Measurements from ENCODE around the gene WDR1. TPM values are rescaled to one million over a fixed set of nuclear protein-coding genes. Genes with fewer than 3 reads are reported as not detected.

Gene WDR1, protein sequence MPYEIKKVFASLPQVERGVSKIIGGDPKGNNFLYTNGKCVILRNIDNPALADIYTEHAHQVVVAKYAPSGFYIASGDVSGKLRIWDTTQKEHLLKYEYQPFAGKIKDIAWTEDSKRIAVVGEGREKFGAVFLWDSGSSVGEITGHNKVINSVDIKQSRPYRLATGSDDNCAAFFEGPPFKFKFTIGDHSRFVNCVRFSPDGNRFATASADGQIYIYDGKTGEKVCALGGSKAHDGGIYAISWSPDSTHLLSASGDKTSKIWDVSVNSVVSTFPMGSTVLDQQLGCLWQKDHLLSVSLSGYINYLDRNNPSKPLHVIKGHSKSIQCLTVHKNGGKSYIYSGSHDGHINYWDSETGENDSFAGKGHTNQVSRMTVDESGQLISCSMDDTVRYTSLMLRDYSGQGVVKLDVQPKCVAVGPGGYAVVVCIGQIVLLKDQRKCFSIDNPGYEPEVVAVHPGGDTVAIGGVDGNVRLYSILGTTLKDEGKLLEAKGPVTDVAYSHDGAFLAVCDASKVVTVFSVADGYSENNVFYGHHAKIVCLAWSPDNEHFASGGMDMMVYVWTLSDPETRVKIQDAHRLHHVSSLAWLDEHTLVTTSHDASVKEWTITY
- total RNA-seq (2014; rRNA removed; shearing (Covaris generic)) (77.6 and 85.0 TPM in 2 replicates), total RNA-seq (2022) (134 and 152 TPM in 2 replicates), Bru-seq, nascent RNA (percentile 79 among the genes with signal in this experiment), BruChase-seq, experiment 1, labeled RNA remaining after a 6-hour chase (percentile 87 among the genes with signal in this experiment), BruChase-seq, experiment 2, labeled RNA remaining after a 2-hour chase (percentile 81 among the genes with signal in this experiment)
- long read RNA-seq, transcript WDR1-203 (15 exons, 3,142 nt), result major isoform, 204 of 228 reads
- long read RNA-seq, partial matches to known transcripts, result 16 of 228 reads
- long read RNA-seq, other reads (novel, unspliced or antisense), result 6 of 228 reads

DNA sequence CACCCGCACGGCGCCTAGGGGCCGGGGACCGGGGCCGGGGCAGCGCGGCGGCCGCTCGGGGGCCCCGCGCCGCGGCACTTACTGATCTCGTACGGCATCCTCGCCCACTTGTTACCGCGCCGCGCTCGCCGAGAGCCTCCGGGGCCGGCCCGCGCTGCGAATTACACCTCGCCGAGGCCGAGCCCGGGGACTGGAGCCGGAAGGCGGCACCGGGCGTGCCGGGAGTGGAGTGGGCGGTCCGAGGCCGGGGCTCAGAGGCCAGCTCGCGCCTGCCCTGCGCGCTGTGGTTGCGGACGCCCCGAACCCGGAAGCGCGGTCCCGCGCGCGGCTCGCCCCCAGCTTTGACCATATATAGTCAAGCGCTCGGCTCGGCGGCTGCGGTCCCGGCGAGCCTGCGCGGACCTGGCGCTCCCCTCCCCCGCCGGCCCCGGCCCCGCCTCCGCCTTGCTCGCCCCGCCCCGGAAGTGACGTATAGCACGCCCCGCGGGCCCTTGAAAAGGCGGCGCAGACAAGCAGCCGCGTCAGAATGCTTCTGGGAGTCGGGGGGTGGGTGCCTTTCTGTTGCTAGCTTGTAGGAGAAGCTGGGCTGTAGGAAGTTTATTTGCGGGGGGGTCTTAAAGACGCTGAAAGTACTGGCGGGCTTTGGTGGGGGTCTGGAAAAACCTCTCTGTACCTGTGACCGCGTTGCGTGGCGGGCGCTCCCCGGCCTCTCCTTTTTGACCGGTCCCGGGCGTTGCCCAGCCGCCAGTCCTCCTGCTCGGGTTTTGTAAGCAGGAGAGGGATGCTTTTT, at the start of gene WDR1:
TSS of gene WDR1 (minus strand) at position 231 of the 790 bp plus-strand sequence. CDS start at position 98, 133 bp downstream.
- Histone ChIP-seq H3K79me2 (ENCODE audit: insufficient read depth, low read depth, low read length) (peaks cover 15% of the 10 kb centered on the region; the same call in 1 of the 2 replicates), H4K20me1 (ENCODE audit: insufficient read depth, low read length) (peaks cover 15% of the 10 kb centered on the region), H3K27ac (ENCODE audit: low read depth, low read length, poor library complexity, severe bottlenecking) (peak within 1 kb of the TSS; percentile 69), H3K4me2 (ENCODE audit: low read length) (peak within 1 kb of the TSS; percentile 83), H3K9me3 (ENCODE audit: low read length) (no peaks in the 10 kb centered on the region), H3K4me3 (ENCODE audit: low read depth, low read length, poor library complexity, severe bottlenecking) (peak within 1 kb of the TSS; percentile 73), H3K36me3 (ENCODE audit: insufficient read depth, low read length) (peaks cover 40% of the 10 kb centered on the region), H3K4me1 (ENCODE audit: insufficient read depth, low read length, poor library complexity, severe bottlenecking) (peaks cover 27% of the 10 kb centered on the region), H3K9me2 (ENCODE audit: insufficient read depth, low read length) (no peaks in the 10 kb centered on the region), H2AFZ (ENCODE audit: low read length) (peak within 1 kb of the TSS; percentile 34; the same call in 1 of the 2 replicates)
- CTCF ChIA-PET (ENCODE audit: unreplicated experiment), result interaction anchor here (0.7 to 1.1 kb wide), 2 partner anchors 17 to 24 kb away, joined by 4 to 6 read pairs; no protein-coding TSS in a partner anchor
- intact Hi-C loops (cut with micrococcal nuclease; ENCODE audit: unreplicated experiment), result loop anchor here (1.0 kb wide), 1 partner anchor 340 kb away; no protein-coding TSS in a partner anchor
- BruUV-seq (replicated peaks), result no TSS peak
- DNase-seq (ENCODE audit: low spot score), result peak; percentile 92
- POLR2A ChIA-PET, result interaction anchor here (0.6 to 2.2 kb wide), 12 partner anchors 8 to 739 kb away, joined by 3 to 9 read pairs (median 5); no protein-coding TSS in a partner anchor
- TF ChIP-seq, protein P1, sequence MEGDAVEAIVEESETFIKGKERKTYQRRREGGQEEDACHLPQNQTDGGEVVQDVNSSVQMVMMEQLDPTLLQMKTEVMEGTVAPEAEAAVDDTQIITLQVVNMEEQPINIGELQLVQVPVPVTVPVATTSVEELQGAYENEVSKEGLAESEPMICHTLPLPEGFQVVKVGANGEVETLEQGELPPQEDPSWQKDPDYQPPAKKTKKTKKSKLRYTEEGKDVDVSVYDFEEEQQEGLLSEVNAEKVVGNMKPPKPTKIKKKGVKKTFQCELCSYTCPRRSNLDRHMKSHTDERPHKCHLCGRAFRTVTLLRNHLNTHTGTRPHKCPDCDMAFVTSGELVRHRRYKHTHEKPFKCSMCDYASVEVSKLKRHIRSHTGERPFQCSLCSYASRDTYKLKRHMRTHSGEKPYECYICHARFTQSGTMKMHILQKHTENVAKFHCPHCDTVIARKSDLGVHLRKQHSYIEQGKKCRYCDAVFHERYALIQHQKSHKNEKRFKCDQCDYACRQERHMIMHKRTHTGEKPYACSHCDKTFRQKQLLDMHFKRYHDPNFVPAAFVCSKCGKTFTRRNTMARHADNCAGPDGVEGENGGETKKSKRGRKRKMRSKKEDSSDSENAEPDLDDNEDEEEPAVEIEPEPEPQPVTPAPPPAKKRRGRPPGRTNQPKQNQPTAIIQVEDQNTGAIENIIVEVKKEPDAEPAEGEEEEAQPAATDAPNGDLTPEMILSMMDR (conservative IDR thresholded peaks at IDR 0.05; ENCODE audit: low read length), result no peak
- TF ChIP-seq EZH2phosphoT487 (IDR thresholded peaks at IDR 0.05; ENCODE audit: borderline replicate concordance, low read depth, low read length), result no peak

GRCh38 chr4:10164877-10165283, 48.3 kb upstream of the WDR1 start:
- POLR2A ChIA-PET, result interaction anchor here (0.6 to 1.0 kb wide), 2 partner anchors 47 to 103 kb away, joined by 3 to 4 read pairs; no protein-coding TSS in a partner anchor
- H3K79me2 ChIP-seq (ENCODE audit: insufficient read depth, low read depth, low read length), result no peaks in the 10 kb centered on the region
- no peak overlapping the region for H2AFZ ChIP-seq (ENCODE audit: low read length)
- no peak overlapping the region for H3K4me2 ChIP-seq (ENCODE audit: low read length)
- no peaks in the 10 kb centered on the region for H3K4me1 ChIP-seq (ENCODE audit: insufficient read depth, low read length, poor library complexity, severe bottlenecking)
- intact Hi-C loops (cut with micrococcal nuclease; ENCODE audit: unreplicated experiment), result loop anchor here (2.0 kb wide), 2 partner anchors 374 to 384 kb away; no protein-coding TSS in a partner anchor
- CTCF ChIA-PET (ENCODE audit: unreplicated experiment), result interaction anchor here (0.5 kb wide), 1 partner anchor 1997 kb away, joined by 5 read pairs; no protein-coding TSS in a partner anchor
- H4K20me1 ChIP-seq (ENCODE audit: insufficient read depth, low read length), result no peaks in the 10 kb centered on the region
- BruUV-seq (replicated peaks), result no TSS peak
- H3K9me2 ChIP-seq (ENCODE audit: insufficient read depth, low read length), result no peaks in the 10 kb centered on the region
- H3K4me3 ChIP-seq (ENCODE audit: low read depth, low read length, poor library complexity, severe bottlenecking), result no peak overlapping the region
- TF ChIP-seq, protein P1 (conservative IDR thresholded peaks at IDR 0.05; ENCODE audit: low read length), result peak; percentile 76
- no peak for TF ChIP-seq EZH2phosphoT487 (IDR thresholded peaks at IDR 0.05; ENCODE audit: borderline replicate concordance, low read depth, low read length)
- H3K9me3 ChIP-seq (ENCODE audit: low read length), result no peaks in the 10 kb centered on the region
- H3K36me3 ChIP-seq (ENCODE audit: insufficient read depth, low read length), result no peaks in the 10 kb centered on the region
- H3K27ac ChIP-seq (ENCODE audit: low read depth, low read length, poor library complexity, severe bottlenecking), result no peak overlapping the region
- DNase-seq (ENCODE audit: low spot score), result no peak
